Measurements from ENCODE around the gene SUN2.

SUN2 gene

DNA sequence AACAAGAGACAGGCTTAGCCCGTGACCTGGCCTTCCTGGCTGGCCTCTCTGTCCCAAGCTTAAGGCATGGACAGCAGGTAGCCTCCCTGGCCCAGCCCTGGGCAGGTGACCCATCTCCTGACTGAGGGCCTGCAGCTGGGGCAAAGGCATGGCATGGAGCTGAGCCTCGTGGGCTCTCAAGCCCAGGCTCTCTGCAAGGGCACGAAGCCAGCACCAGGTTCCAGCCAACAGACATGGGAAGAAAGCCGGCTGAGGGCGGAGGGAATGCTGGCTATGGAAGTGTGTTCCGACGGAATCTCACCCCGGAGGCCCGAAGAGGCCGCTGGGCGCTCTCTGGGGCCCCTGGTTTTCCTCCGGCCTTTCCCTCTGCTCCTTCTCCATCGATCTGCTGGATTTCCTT, 25.2 kb upstream of the SUN2 start:
- TF ChIP-seq CTCF (IDR thresholded peaks at IDR 0.05; ENCODE audit: control extremely low read depth, extremely low read depth, low read depth, missing control alignments): no peak
- ChIA-PET POLR2A (no interaction called here), CTCF (interaction anchor here (1.6 kb wide), 1 partner anchor 12 kb away, joined by 12 read pairs; no protein-coding TSS in a partner anchor)
- DNase-seq (ENCODE audit: extremely low spot score): no peak

GRCh38 chr22:38777087-38777671, 21.4 kb upstream of the SUN2 start:
- CTCF ChIA-PET: interaction anchor here (0.7 to 2.2 kb wide), 3 partner anchors 8 to 93 kb away, joined by 3 to 11 read pairs (median 4); no protein-coding TSS in a partner anchor
- no peak for TF ChIP-seq CTCF (IDR thresholded peaks at IDR 0.05; ENCODE audit: control extremely low read depth, extremely low read depth, low read depth, missing control alignments)
- POLR2A ChIA-PET: no interaction called here
- DNase-seq (ENCODE audit: extremely low spot score): no peak

DNA sequence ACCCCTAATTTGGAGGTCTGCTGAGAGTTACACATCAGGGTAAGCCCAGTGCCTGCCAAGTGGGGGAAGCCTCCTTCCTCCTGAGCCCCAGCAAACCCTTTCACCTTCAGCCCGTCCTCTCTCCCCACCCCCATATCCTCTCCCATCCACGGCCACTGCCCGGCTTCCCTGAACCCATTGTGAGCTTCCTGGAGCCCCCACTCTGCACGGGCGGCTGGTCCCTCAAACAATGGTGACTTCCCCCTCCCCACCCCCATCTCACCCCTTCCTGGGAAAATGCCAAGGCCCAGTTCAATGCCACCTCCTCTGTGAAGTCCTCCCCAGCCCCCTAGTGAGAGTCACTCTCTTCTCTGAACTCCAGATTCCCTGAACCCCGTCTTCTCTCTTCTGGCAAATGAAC, 20.3 kb upstream of the SUN2 start:
- DNase-seq (ENCODE audit: extremely low spot score): no peak
- no peak for TF ChIP-seq CTCF (IDR thresholded peaks at IDR 0.05; ENCODE audit: control extremely low read depth, extremely low read depth, low read depth, missing control alignments)
- ChIA-PET CTCF (interaction anchor here (1.0 kb wide), 1 partner anchor 10 kb away, joined by 3 read pairs; no protein-coding TSS in a partner anchor), POLR2A (interaction anchor here (1.0 kb wide), 1 partner anchor 544 kb away, joined by 3 read pairs; the partner anchor contains the start of gene RPL3)

- CTCF ChIA-PET: interaction anchor here (1.0 kb wide), 1 partner anchor 9 kb away, joined by 3 read pairs; no protein-coding TSS in a partner anchor
- POLR2A ChIA-PET: interaction anchor here (1.0 kb wide), 1 partner anchor 544 kb away, joined by 3 read pairs; the partner anchor contains the start of gene RPL3
- no peak for TF ChIP-seq CTCF (IDR thresholded peaks at IDR 0.05; ENCODE audit: control extremely low read depth, extremely low read depth, low read depth, missing control alignments)
- DNase-seq (ENCODE audit: extremely low spot score): no peak
Observed at GRCh38 chr22:38775656-38776055, 19.9 kb upstream of the SUN2 start.

DNA sequence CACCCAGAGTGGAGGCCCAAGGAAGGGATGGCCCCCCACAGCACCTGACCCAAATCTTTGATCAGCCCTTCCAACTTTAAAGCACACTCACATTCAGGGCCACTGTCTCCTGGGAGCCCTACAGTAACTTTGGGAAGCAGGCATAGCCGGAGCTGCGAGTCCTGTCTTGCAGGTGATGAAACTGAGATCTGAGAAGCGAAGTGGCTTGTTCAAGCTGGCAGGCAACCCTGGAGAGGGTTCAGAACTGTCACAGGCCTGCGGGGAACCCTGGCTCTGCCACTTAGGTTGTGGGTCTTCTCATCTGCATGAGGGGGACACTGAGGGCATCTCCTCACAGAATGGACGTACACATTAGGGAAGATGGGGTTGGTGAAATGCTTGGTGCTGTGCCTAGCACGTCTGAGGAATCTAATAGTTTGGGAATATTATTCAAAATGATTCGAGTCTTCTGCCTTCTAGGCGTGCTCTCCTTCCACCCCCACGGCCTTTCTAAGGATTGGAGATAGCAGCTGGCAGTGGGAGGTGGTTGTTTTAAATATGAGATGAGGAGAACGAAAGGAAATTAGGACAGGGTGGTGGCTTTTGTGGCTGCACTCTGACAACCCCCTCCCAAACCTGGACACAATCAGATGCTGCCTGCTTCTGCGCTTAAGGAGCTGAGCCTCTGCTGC, 18.8 kb upstream of the SUN2 start:
- POLR2A ChIA-PET: no interaction called here
- no peak for DNase-seq (ENCODE audit: extremely low spot score)
- TF ChIP-seq CTCF (IDR thresholded peaks at IDR 0.05; ENCODE audit: control extremely low read depth, extremely low read depth, low read depth, missing control alignments): no peak
- CTCF ChIA-PET: no interaction called here

DNA sequence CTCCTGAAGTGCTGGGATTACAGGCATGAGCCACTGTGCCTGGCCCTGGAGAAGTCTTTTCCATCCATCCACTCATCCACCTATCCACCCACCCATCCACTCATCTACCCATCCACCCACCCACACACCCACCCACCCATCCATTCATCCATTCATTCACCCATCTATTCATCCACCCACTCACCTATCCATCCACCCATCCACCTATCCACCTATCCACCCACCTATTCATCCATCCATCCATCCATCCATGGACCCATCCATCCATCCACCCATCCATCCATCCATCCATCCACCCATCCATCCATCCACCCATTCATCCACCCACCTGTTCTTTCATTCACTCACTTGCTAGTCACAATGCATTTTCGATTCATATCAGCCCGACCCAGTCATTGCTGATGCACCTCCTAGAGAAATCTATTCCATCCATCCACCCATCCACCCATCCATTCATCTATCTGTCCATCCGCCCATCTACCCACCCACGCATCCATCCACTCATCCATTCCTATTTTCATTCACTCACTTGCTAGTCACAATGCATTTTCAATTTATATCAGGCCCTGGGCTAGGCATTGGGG, 17.7 kb upstream of the SUN2 start:
- POLR2A ChIA-PET: no interaction called here
- no peak for DNase-seq (ENCODE audit: extremely low spot score)
- CTCF ChIA-PET: no interaction called here
- TF ChIP-seq CTCF (IDR thresholded peaks at IDR 0.05; ENCODE audit: control extremely low read depth, extremely low read depth, low read depth, missing control alignments): no peak
